HG03460 (cell line): ENCODE measurements around the gene CCDC92B.
"Not testable (repeated sequence)": the region's sequence is repeated elsewhere in the genome, so short reads cannot be mapped to it uniquely, and the experiment has no call there.

ENCODE experiments used
- ATAC-seq: cut with Tn5 transposase; IDR thresholded peaks from one replicate; pipeline ENCODE4 v1.9.1; 2021; ENCODE audit not compliant: unreplicated experiment

The CCDC92B gene

DNA sequence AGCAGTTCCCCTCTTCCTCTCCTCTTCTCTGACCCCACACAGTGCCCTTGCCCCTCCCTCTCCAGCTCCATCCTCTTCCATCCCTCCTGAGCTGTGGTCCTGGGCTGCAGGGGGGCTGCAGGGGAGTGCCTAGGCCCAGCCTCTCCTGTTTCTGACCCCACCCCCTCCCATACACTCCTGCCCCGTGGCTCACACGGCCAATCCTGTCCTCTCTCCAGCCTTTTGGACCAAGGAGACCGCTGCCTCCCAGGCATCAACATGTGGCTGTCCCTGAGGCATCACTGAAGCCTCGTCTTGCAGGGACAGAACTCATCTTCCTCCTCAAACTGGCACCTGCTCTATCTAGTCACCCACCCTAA, 44.6 kb downstream of the CCDC92B start:
- no peak for ATAC-seq

GRCh38 chr17:2704031-2704889, 45.2 kb downstream of the CCDC92B start:
- no peak for ATAC-seq

DNA sequence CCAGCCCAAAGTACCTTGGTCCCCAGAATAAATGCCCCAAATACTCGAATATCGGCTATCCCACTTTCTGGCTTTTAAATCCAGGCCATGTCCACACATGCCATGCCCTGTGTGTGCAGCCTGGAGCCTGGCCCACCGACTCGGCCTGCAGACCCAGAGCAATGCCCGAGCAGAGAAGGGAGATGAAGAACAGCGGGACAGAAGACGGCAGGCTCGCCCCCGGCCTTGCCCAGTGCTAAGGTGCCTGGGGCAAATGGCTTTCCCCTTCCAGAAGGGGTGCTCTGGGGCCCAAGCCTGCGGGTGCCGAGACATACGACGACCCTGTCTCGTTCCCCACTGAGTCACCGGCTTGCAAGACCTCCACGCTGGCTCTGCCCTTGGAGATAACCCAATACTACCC, 45.8 kb downstream of the CCDC92B start:
- no peak for ATAC-seq

GRCh38 chr17:2703181-2703580, 46.3 kb downstream of the CCDC92B start:
- no peak for ATAC-seq

GRCh38 chr17:2701996-2702741, 47.3 kb downstream of the CCDC92B start:
- no peak for ATAC-seq

DNA sequence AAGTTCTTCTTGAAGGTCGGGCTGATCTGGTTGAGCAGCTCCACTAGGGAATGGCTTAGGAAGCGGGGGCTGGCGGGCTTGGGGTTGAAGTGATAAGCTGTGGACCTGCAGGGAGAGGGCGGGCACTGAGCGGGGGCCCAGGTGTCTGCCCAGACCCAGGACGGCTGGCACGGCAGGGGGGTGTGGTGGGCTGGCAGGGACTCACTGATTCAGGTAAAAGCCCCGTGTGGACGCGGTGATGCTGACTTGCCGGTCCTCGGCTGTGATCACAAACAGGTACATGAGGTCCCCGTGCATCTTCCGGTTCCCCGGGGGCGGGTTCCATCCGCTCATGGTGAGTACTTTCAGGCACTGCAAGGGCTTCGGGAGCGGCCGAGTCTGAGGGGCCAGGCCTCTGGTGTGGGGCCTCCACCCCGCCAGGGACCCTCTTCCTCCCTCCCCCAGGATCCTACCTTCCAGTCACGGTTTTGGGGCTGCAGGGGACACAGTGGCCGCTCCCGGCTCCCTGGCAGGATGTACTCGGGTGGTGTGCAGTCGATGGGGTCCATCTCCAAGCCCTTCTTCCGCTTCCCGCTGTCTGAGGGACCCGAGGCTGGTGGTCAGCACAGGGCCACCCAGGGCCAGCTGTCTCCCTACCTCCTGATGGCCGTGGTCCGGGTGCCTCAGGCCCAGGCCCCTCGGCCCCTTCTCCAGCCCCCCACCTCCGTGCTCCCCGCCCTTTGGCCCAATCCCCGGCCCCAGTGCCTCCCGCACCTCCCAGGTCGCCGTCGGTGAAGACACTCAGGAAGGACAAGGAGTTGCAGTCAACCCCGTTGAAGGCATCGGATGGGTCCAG, 48.1 kb downstream of the CCDC92B start:
- no peak for ATAC-seq

DNA sequence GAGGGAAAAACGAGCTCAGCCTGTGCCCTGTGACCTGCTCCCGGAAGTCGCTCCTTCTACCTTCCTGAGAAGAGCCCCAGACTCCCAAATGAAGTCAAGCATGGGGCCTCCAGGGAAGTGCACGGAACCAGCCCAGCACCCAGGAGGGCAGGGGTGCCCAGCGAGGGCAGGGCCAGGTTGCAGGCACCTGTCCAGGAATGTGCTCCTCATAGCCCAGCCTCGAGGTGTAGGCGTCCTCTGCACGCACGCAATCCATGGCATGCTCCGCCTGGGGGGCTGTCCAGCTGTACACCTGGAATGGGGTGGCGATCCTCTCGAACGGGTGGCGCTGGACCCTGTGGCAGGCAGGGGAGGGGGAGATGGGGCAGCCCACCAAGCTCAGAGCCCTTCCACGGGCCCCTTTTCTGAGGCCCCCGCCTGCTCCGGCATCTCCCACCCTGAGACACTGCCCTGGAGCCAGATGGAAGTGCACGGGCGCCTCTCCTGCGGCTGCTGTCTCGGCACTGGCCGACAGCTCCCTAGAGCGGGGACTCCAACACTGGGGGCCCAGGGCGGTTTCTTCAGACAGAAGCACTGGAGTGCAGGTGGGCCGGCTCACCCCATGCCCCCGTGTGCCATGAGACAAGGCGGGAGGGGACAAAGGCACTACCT, 48.8 kb downstream of the CCDC92B start:
- no peak for ATAC-seq

DNA sequence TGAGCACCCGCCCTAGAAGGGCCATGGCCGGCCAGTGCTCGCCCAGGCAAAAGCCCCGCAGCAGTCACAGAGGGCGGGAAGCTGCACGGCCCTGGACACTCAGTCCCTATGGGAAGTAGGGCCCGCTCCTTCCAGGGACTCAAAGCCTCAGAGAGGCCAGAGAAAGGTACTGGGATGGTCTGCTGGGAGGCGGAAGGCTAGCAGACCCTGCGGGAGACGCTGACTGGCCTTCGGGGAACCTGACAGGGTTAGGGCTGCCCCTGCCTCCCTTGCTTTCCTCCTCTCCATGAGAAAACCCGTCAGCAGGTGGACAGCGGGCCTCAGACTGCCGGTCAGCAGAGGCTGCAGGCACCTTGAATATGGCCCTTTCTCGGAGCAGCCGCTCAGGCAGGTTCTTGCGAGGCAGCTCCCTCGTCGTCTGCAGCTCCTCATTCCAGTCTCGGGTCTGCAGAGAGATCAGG, 49.4 kb downstream of the CCDC92B start:
- no peak for ATAC-seq

GRCh38 chr17:2699216-2699805, 50.1 kb downstream of the CCDC92B start:
- ATAC-seq, result not testable (repeated sequence)

- no peak for ATAC-seq
These were observed 51.8 kb downstream of the CCDC92B start for GRCh38 chr17:2697611-2698162.

GRCh38 chr17:2695961-2696760, 53.3 kb downstream of the CCDC92B start:
- no peak for ATAC-seq

DNA sequence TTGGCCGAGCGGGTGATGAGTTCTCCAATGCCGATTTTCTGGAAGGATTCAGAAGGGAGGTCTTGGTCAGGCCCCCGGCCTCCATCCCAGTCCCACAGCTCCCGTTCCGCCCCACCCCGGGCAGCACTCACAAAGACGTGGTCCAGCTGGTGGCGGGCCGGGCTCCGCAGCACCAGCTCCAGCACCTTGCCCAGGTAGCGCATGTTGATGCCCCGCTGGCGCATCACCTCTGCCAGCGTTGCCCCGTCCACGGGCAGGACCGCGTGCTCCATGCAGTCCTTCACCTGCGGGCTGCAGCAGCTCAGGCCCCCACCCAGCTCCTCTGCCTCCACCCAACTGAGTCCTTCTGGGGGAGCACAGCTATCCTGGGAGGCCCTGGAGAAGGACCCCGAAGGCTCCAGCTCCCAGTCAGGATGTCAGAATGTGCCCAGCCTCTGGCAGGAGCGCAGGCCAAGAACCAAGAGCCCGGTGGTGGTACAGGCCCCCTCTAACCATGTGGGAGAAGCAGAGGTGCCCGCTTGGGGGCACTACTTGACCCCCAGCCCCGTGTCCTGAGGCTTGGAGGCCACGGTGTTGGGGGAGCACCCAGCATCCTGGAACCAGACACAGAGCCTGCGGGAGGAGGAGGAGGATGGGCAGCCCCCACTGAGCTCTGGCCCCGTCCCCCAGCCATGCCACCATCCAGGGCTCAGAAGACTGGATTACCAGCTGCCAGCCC, 54.0 kb downstream of the CCDC92B start:
- ATAC-seq, result no peak

- ATAC-seq, result no peak
These were observed 54.8 kb downstream of the CCDC92B start for GRCh38 chr17:2694381-2695242.

- no peak for ATAC-seq
These were observed 55.7 kb downstream of the CCDC92B start for GRCh38 chr17:2693561-2694380.

DNA sequence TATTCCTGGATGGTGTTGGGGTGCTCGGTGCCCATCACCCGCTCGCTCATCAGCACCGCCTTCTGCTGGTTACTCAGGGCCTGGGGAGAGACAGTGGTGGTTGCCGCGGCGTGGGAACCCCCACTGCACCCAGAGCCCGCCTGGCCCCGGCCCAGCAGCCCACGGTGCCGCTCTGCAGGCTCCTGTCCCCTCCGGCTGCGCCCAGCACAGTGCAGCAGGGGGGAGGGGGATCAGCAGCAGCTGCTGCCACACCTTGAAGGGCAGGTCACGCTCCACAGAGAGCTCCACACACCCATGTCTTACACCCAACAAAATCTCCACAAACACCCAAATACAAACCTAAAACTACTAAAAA, 56.7 kb downstream of the CCDC92B start:
- no peak for ATAC-seq

DNA sequence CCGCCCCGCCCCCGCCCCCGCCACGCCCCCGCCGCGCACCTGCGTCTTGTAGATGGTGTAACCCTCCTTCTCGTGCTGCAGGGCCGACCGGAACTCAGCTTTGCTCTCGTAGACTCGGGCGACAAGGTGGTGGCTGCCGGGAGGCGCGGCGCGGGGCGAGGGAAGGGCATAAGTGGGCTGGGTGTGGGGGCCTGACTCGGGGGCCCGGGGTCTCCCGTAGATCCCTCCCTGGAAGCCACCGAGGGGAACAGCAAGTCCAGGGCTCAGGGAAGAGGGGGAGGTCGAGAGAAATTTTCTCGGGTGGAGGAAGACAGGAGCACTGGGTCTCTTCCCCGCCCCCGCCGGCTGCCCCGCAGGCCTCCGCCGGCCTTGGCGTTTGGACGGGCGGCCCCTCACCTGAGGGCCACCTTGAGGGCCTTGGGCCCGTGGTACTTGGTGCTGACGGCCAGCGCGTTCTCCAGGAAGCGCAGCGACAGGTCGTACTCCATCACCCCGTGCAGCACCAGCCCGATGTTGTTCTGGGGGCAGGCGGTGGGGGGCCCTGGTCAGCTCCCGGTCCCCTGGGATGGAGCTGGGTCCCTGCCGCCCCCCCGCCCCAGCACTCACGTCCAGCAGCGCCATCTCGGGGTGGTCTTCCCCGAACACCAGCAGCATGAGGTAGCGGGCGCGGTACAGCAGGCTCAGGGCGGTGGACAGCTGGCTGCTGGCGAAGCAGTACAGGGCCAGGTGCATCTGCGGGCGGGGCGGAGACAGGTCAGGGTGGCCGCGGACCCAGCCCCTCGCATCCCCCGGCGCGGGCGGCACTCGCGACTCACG, 57.3 kb downstream of the CCDC92B start:
- no peak for ATAC-seq
